HepG2 (cell line): ENCODE measurements around the gene KLHL21. TPM values are rescaled to one million over a fixed set of nuclear protein-coding genes. Genes with fewer than 3 reads are reported as not detected.

Experiments
- ATAC-seq: fragments of 200-7000 bp; cut with Tn5 transposase; 3 replicates; pipeline ENCODE4 v1.9.1; 2020; ENCODE audit warnings: mild to moderate bottlenecking, moderate library complexity
- BruUV-seq: library from RNA; stranded (reverse); fragments of 400-500 nt; replicated peaks from 2 replicates; lab custom pipeline; 2021; lab: Mats Ljungman, UMichigan
- CTCF ChIA-PET: fragments of 300-600 bp; formaldehyde crosslinking; extraction: SDS; loops from one replicate; lab custom pipeline; 2021; ENCODE audit warnings: low total read pairs, inconsistent platforms, low intra/inter-chr PET ratio; lab: Yijun Ruan, JAX
- POLR2A ChIA-PET: fragments of 350-600 bp; sonication (Branson Sonifier 250); formaldehyde crosslinking; loops from one replicate; lab custom pipeline; 2020; ENCODE audit warnings: antibody characterized with exemption, inconsistent platforms; lab: Yijun Ruan, JAX
- DNase-seq: peaks from one replicate; pipeline ENCODE4 v3.0.0-alpha.2; 2015; ENCODE audit warnings: low spot score
- FAIRE-seq: peaks from 3 replicates; lab custom pipeline; 2011; peaks lifted over from hg19 to GRCh38; lab: Jason Lieb, UNC
- H2AFZ ChIP-seq: one replicate; pipeline ENCODE4 v1.6.1; 2011; ENCODE audit warnings: low read length, inconsistent platforms
- H3K27ac ChIP-seq: fragments of 300-600 bp; 3 replicates; pipeline ENCODE4 v1.8.0; 2011; ENCODE audit warnings: mixed run types, mild to moderate bottlenecking, mixed read lengths, low read length, inconsistent platforms; ENCODE audit not compliant: insufficient read depth; ENCODE audit errors: extremely low read length
- H3K27me3 ChIP-seq, 2 experiments: fragments of 200-600 bp in 1 of 2; 2 replicates in 1 of 2; 3 replicates in 1 of 2; pipeline versions ENCODE4 v1.6.0 to v1.8.0; 2011; ENCODE audit warnings: low read length in 2 of 2, mild to moderate bottlenecking in 2 of 2, moderate library complexity in 2 of 2, inconsistent platforms in 1 of 2; ENCODE audit not compliant: insufficient read depth in 2 of 2, control insufficient read depth in 1 of 2
- H3K36me3 ChIP-seq, 2 experiments: fragments of 200-600 bp in 1 of 2; replicated peaks in 1 of 2; 2 replicates in 1 of 2; 3 replicates in 1 of 2; pipeline versions ENCODE4 v1.5.1 to v1.8.0; 2011; ENCODE audit warnings: low read length in 2 of 2, inconsistent platforms in 1 of 2; ENCODE audit not compliant: insufficient read depth in 2 of 2, control insufficient read depth in 1 of 2
- H3K4me1 ChIP-seq: 2 replicates; pipeline ENCODE4 v1.5.1; 2012; ENCODE audit warnings: low read length, inconsistent platforms; ENCODE audit not compliant: insufficient read depth
- H3K4me2 ChIP-seq: 2 replicates; pipeline ENCODE4 v1.6.0; 2011; ENCODE audit warnings: low read depth, low read length, inconsistent platforms
- H3K4me3 ChIP-seq, 3 experiments: fragments of 200-600 bp in 1 of 3; sonication (generic), shearing (Covaris generic) in 1 of 3; replicated peaks in 1 of 3; 2 replicates each; pipeline ENCODE4 v1.5.1; 2011 to 2016; ENCODE audit warnings: low read length in 3 of 3, inconsistent platforms in 2 of 3, low read depth in 2 of 3, mild to moderate bottlenecking in 2 of 3, control low read depth in 1 of 3, mixed read lengths in 1 of 3; ENCODE audit not compliant: insufficient read depth in 1 of 3
- H3K79me2 ChIP-seq: one replicate; pipeline ENCODE4 v1.6.1; 2011; ENCODE audit warnings: low read length, inconsistent platforms; ENCODE audit not compliant: insufficient read depth
- H3K9ac ChIP-seq: 2 replicates; pipeline ENCODE4 v1.6.0; 2011; ENCODE audit warnings: mild to moderate bottlenecking, low read depth, low read length, inconsistent platforms; ENCODE audit not compliant: insufficient read depth
- H3K9me3 ChIP-seq: 2 replicates; pipeline ENCODE4 v1.5.1; 2012; ENCODE audit warnings: mild to moderate bottlenecking, low read length
- H4K20me1 ChIP-seq: 2 replicates; pipeline ENCODE4 v1.6.0; 2011; ENCODE audit warnings: inconsistent platforms, mild to moderate bottlenecking, low read length, moderate library complexity; ENCODE audit not compliant: insufficient read depth
- AGO1 ChIP-seq: fragments of 200-400 bp; formaldehyde crosslinking; IDR thresholded peaks from 2 replicates; pipeline ENCODE4 v1.6.1; 2017; ENCODE audit warnings: mild to moderate bottlenecking, low read depth, low read length, moderate library complexity; ENCODE audit not compliant: poor library complexity, severe bottlenecking
- ARNTL ChIP-seq: sonication (generic); formaldehyde crosslinking; IDR thresholded peaks from 2 replicates; pipeline ENCODE4 v1.4.0; 2020; ENCODE audit warnings: mild to moderate bottlenecking, missing genetic modification reagents
- DNMT1 ChIP-seq: sonication (generic); formaldehyde crosslinking; IDR thresholded peaks from 2 replicates; pipeline ENCODE4 v1.5.1; 2020; ENCODE audit warnings: mild to moderate bottlenecking, missing genetic modification reagents
- POLR2A ChIP-seq, 2 experiments: IDR thresholded peaks; 2 replicates each; pipeline ENCODE4 v1.6.1; 2011; ENCODE audit warnings: low read depth in 2 of 2, low read length in 2 of 2, mild to moderate bottlenecking in 1 of 2, moderate library complexity in 1 of 2; ENCODE audit not compliant: insufficient read depth in 1 of 2
- RBFOX2 ChIP-seq: fragments of 200-400 bp; formaldehyde crosslinking; IDR thresholded peaks from 2 replicates; pipeline ENCODE4 v1.6.1; 2017; ENCODE audit warnings: low read depth, mild to moderate bottlenecking, low read length
- REL ChIP-seq: sonication (generic); formaldehyde crosslinking; conservative IDR thresholded peaks from 2 replicates; pipeline ENCODE4 v1.8.0; 2022; ENCODE audit warnings: mild to moderate bottlenecking, missing genetic modification reagents, moderate library complexity
- XBP1 ChIP-seq: sonication (generic); formaldehyde crosslinking; IDR thresholded peaks from 2 replicates; pipeline ENCODE4 v1.5.0; 2020; ENCODE audit warnings: missing genetic modification reagents
- ZNF160 ChIP-seq: sonication (generic); formaldehyde crosslinking; IDR thresholded peaks from 2 replicates; pipeline ENCODE4 v1.8.0; 2022; ENCODE audit warnings: mild to moderate bottlenecking, inconsistent platforms, missing genetic modification reagents
- ZNF562 ChIP-seq: sonication (generic); formaldehyde crosslinking; IDR thresholded peaks from 2 replicates; pipeline ENCODE4 v1.8.0; 2022; ENCODE audit warnings: missing genetic modification reagents, borderline replicate concordance
- WGBS: methylation state at CpG from one replicate; pipeline ENCODE4 v1.1.6; 2017; ENCODE audit warnings: low lambda C conversion rate; 5-methylcytosine and 5-hydroxymethylcytosine counted together
- in situ Hi-C: cut with HindIII; loops from 2 replicates; pipeline ENCODE4 v1.10.0; 2017; ENCODE audit warnings: low pct_unique_long_range_greater_than_20kb; ENCODE audit not compliant: extremely low pct_ligation_motif_present
- intact Hi-C: fragments of 100-400 bp; cut with micrococcal nuclease; formaldehyde crosslinking; loops from one replicate; pipeline ENCODE4 v1.10.0; 2022; ENCODE audit not compliant: unreplicated experiment
- polyA plus RNA-seq, 8 experiments: library from polyadenylated mRNA; depleted of rRNA in 3 of 8; stranded (reverse) in 7 of 8; unstranded in 1 of 8; fragments of >200 nt; fragmentation: Illumina TruSeq in 4 of 8; extraction: Trizol in 4 of 8; gene quantifications; 2 replicates each; pipeline versions ENCODE4 v1.2.1 to v1.2.3, GENCODE V29; 2011 to 2016; ENCODE audit warnings: low read depth in 4 of 8, missing spikeins in 1 of 8, mixed read lengths in 1 of 8; ENCODE audit not compliant: insufficient read depth in 1 of 8
- total RNA-seq, 5 experiments: library from RNA; depleted of rRNA; stranded (reverse); fragments of >200 nt; fragmentation: Illumina TruSeq; extraction: Trizol; gene quantifications; 2 replicates each; pipeline ENCODE4 v1.2.3, GENCODE V29; 2016; ENCODE audit warnings: low read depth in 1 of 5
- TF ChIP-seq, protein P1 (sequence below): sonication (generic); formaldehyde crosslinking; IDR thresholded peaks from 2 replicates; pipeline ENCODE4 v1.5.0; 2020; ENCODE audit warnings: mild to moderate bottlenecking, missing genetic modification reagents
- TF ChIP-seq, protein P2 (sequence below): sonication (generic); formaldehyde crosslinking; IDR thresholded peaks from 2 replicates; pipeline ENCODE4 v1.5.1; 2020; ENCODE audit warnings: mild to moderate bottlenecking, missing genetic modification reagents, moderate library complexity

The KLHL21 gene
- total and polyA plus RNA-seq, 2 of the 13 experiments (the other 11 are each of a cell fraction or from before 2014, with no cell fraction given): 14.8 to 25.0 TPM

DNA sequence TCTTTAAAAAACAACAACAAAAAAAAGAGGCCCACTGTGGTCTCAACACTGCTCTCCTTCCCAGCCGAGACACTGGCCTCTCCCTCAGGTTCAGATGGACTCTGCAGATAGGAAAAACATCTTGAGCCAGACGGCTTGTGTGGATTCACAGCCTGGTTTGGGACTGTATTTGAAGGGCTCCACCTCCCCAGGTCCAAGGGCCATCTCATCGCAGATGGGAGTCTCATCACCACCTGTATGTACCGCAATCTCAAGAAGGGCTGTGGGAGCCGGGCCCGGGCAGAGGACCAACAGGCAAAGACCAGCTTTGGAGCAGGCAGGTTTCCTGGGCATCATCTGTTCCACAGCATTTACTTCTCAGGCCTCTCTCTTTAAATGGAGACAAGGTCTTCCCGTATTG is 12.6 kb downstream of the KLHL21 start:
- WGBS: 94% methylated on average over 5 of the region's 7 CpGs
- H3K79me2 ChIP-seq: peaks cover 4% of the 10 kb centered on the region

DNA sequence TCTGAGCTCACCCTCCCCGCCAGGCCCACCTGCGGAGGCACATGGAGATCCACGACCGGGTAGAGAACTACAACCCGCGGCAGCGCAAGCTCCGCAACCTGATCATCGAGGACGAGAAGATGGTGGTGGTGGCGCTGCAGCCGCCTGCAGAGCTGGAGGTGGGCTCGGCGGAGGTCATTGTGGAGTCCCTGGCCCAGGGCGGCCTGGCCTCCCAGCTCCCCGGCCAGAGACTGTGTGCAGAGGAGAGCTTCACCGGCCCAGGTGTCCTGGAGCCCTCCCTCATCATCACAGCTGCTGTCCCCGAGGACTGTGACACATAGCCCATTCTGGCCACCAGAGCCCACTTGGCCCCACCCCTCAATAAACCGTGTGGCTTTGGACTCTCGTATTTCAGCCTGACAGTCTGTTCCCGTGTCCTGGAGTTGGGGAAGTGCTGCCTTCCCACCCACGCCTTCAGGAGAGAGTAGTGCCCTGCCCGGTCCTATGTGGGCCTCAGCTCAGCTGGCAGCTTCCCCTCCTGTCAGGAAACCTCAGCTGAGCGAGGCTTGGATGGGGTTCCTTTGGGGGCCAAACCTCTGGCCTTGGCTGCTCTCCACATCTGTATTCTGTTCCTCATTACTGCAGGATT is 13.7 kb downstream of the KLHL21 start:
- ATAC-seq (peak; percentile 4), DNase-seq (no peak), FAIRE-seq (no peak)
- no peak overlapping the region for H3K4me2 ChIP-seq
- H3K9ac ChIP-seq: no peak overlapping the region
- H2AFZ ChIP-seq: no peak overlapping the region
- peaks cover 1% of the 10 kb centered on the region for H3K79me2 ChIP-seq
- no peak overlapping the region for H3K4me3 ChIP-seq
- H3K36me3 ChIP-seq: peaks cover 25 to 51% of the 10 kb centered on the region in 2 experiments
- BruUV-seq: no TSS peak
- no peaks in the 10 kb centered on the region for H3K27me3 ChIP-seq
- POLR2A ChIA-PET: interaction anchor here (0.8 to 2.2 kb wide), 4 partner anchors 9 to 15 kb away, joined by 3 to 8 read pairs (median 4); partner anchors contain the start of genes KLHL21 and ZBTB48
- no peaks in the 10 kb centered on the region for H3K9me3 ChIP-seq
- H4K20me1 ChIP-seq: peaks cover 11% of the 10 kb centered on the region
- in situ Hi-C loops (no loop called here), intact Hi-C loops (no loop called here)
- no peaks in the 10 kb centered on the region for H3K4me1 ChIP-seq
- CTCF ChIA-PET: no interaction called here
- no peak overlapping the region for H3K27ac ChIP-seq
- 98% methylated on average over 12 of the region's 24 CpGs for WGBS
- TF ChIP-seq, protein P1, sequence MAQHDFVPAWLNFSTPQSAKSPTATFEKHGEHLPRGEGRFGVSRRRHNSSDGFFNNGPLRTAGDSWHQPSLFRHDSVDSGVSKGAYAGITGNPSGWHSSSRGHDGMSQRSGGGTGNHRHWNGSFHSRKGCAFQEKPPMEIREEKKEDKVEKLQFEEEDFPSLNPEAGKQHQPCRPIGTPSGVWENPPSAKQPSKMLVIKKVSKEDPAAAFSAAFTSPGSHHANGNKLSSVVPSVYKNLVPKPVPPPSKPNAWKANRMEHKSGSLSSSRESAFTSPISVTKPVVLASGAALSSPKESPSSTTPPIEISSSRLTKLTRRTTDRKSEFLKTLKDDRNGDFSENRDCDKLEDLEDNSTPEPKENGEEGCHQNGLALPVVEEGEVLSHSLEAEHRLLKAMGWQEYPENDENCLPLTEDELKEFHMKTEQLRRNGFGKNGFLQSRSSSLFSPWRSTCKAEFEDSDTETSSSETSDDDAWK (CRISPR knock-in tag): no peak
- TF ChIP-seq AGO1 (peak; percentile 53), RBFOX2 (peak; percentile 68; the same call in 1 of the 2 replicates), ZNF562 (no peak), XBP1 (CRISPR knock-in tag) (no peak), DNMT1 (CRISPR knock-in tag) (no peak), ARNTL (no peak)
- TF ChIP-seq, protein P2, sequence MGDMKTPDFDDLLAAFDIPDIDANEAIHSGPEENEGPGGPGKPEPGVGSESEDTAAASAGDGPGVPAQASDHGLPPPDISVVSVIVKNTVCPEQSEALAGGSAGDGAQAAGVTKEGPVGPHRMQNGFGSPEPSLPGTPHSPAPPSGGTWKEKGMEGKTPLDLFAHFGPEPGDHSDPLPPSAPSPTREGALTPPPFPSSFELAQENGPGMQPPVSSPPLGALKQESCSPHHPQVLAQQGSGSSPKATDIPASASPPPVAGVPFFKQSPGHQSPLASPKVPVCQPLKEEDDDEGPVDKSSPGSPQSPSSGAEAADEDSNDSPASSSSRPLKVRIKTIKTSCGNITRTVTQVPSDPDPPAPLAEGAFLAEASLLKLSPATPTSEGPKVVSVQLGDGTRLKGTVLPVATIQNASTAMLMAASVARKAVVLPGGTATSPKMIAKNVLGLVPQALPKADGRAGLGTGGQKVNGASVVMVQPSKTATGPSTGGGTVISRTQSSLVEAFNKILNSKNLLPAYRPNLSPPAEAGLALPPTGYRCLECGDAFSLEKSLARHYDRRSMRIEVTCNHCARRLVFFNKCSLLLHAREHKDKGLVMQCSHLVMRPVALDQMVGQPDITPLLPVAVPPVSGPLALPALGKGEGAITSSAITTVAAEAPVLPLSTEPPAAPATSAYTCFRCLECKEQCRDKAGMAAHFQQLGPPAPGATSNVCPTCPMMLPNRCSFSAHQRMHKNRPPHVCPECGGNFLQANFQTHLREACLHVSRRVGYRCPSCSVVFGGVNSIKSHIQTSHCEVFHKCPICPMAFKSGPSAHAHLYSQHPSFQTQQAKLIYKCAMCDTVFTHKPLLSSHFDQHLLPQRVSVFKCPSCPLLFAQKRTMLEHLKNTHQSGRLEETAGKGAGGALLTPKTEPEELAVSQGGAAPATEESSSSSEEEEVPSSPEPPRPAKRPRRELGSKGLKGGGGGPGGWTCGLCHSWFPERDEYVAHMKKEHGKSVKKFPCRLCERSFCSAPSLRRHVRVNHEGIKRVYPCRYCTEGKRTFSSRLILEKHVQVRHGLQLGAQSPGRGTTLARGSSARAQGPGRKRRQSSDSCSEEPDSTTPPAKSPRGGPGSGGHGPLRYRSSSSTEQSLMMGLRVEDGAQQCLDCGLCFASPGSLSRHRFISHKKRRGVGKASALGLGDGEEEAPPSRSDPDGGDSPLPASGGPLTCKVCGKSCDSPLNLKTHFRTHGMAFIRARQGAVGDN (CRISPR knock-in tag): 0 out of 2 replicates have a peak, but pooled peaks have one; percentile 3

More for the DNA sequence above, 12.6 kb downstream of the KLHL21 start:
- intact Hi-C loops: no loop called here
- FAIRE-seq (no peak), ATAC-seq (no peak), DNase-seq (no peak)
- Histone ChIP-seq H3K9ac (no peak overlapping the region), H3K36me3 (peaks cover 27 to 60% of the 10 kb centered on the region in 2 experiments), H4K20me1 (peaks cover 12% of the 10 kb centered on the region), H3K27me3 (no peaks in the 10 kb centered on the region), H2AFZ (no peak overlapping the region), H3K4me1 (no peaks in the 10 kb centered on the region), H3K4me3 (no peak overlapping the region), H3K9me3 (no peaks in the 10 kb centered on the region), H3K4me2 (no peak overlapping the region), H3K27ac (no peak overlapping the region)
- ChIA-PET POLR2A (interaction anchor here (0.8 to 2.2 kb wide), 2 partner anchors 8 to 10 kb away, joined by 3 to 8 read pairs; no protein-coding TSS in a partner anchor), CTCF (no interaction called here)
- in situ Hi-C loops: no loop called here
- BruUV-seq: no TSS peak
- peak; percentile 15 to 34; a peak in 3 of 4 replicates for TF ChIP-seq POLR2A (IDR thresholded peaks at IDR 0.05; ENCODE audit: insufficient read depth in 1 of 2, low read depth in 2 of 2, low read length in 2 of 2)
- TF ChIP-seq ZNF160 (CRISPR knock-in tag): no peak
- TF ChIP-seq REL (CRISPR knock-in tag): no peak
- TF ChIP-seq RBFOX2: peak; percentile 46; the same call in 1 of the 2 replicates
